ENCODE data around the gene NEDD9. TPM values are rescaled to one million over a fixed set of nuclear protein-coding genes. Genes with fewer than 3 reads are reported as not detected.

Gene NEDD9
- total and polyA plus RNA-seq, 2 of the 13 experiments (the other 11 are each of a cell fraction or from before 2014, with no cell fraction given) = 27.1 to 389 TPM

GRCh38 chr6:11218538-11219399 lies 13.7 kb downstream of the NEDD9 start (continued):
- TF ChIP-seq IKZF5 (CRISPR knock-in tag; IDR thresholded peaks at IDR 0.05) (peak; percentile 89), ZNF724P (CRISPR knock-in tag; IDR thresholded peaks at IDR 0.05; ENCODE audit: borderline replicate concordance) (peak; percentile 51; the same call in 1 of the 2 replicates), ZNF414 (CRISPR knock-in tag; IDR thresholded peaks at IDR 0.05) (peak; percentile 82), TERF1 (CRISPR knock-in tag; IDR thresholded peaks at IDR 0.05) (no peak), ZNF530 (CRISPR knock-in tag; IDR thresholded peaks at IDR 0.05; ENCODE audit: low read depth) (no peak), KAT8 (CRISPR knock-in tag; IDR thresholded peaks at IDR 0.05) (peak; percentile 80), ZBTB1 (CRISPR knock-in tag; IDR thresholded peaks at IDR 0.05; ENCODE audit: borderline replicate concordance) (no peak), ZNF574 (CRISPR knock-in tag; IDR thresholded peaks at IDR 0.05) (peak; percentile 63), CREB1 (IDR thresholded peaks at IDR 0.05) (0 out of 2 replicates have a peak, but pooled peaks have one; percentile 47), CREB1 (CRISPR knock-in tag; IDR thresholded peaks at IDR 0.05) (peak; percentile 93), ARID3A (IDR thresholded peaks at IDR 0.05; ENCODE audit: low read depth, low read length) (peak; percentile 45; the same call in 1 of the 2 replicates), RFX1 (IDR thresholded peaks at IDR 0.05) (0 out of 2 replicates have a peak, but pooled peaks have one; percentile 17), ATF2 (CRISPR knock-in tag; IDR thresholded peaks at IDR 0.05) (peak; percentile 81), ATF5 (CRISPR knock-in tag; IDR thresholded peaks at IDR 0.05; ENCODE audit: low read depth) (no peak), ZFP41 (CRISPR knock-in tag; IDR thresholded peaks at IDR 0.05; ENCODE audit: borderline replicate concordance) (no peak), ZNF496 (CRISPR knock-in tag; IDR thresholded peaks at IDR 0.05; ENCODE audit: insufficient replicate concordance) (no peak), ATF7-NPFF (CRISPR knock-in tag; IDR thresholded peaks at IDR 0.05; ENCODE audit: low read depth) (0 out of 2 replicates have a peak, but pooled peaks have one; percentile 36), ZC3H4 (CRISPR knock-in tag; IDR thresholded peaks at IDR 0.05; ENCODE audit: borderline replicate concordance) (no peak)

Data from HepG2 (cell line).